ENCODE measurements around the gene DVL2.

DVL2 gene

GRCh38 chr17:7239091-7240027 lies 5.0 kb upstream of the DVL2 start, which contains the start of gene PHF23 (continued):
- TF ChIP-seq INSM2 (tag by site-specific recombination; IDR thresholded peaks at IDR 0.05) (no peak; the same call in 1 of the 2 replicates), ZNF292 (tag by site-specific recombination; IDR thresholded peaks at IDR 0.05; ENCODE audit: borderline replicate concordance, low read depth) (no peak), SALL2 (tag by site-specific recombination; IDR thresholded peaks at IDR 0.05; ENCODE audit: borderline replicate concordance) (no peak), ZNF132 (tag by site-specific recombination; IDR thresholded peaks at IDR 0.05; ENCODE audit: borderline replicate concordance) (no peak), ZNF521 (tag by site-specific recombination; IDR thresholded peaks at IDR 0.05) (no peak), ZNF426 (tag by site-specific recombination; IDR thresholded peaks at IDR 0.05) (no peak), ZNF239 (tag by site-specific recombination; IDR thresholded peaks at IDR 0.05) (no peak), HOXC10 (CRISPR knock-in tag; IDR thresholded peaks at IDR 0.05) (no peak), ZNF544 (tag by site-specific recombination; IDR thresholded peaks at IDR 0.05) (no peak), KLF16 (tag by site-specific recombination; IDR thresholded peaks at IDR 0.05) (0 out of 2 replicates have a peak, but pooled peaks have one; percentile 22), ZNF48 (tag by site-specific recombination; IDR thresholded peaks at IDR 0.05) (no peak), ZNF133 (tag by site-specific recombination; IDR thresholded peaks at IDR 0.05) (no peak), ZNF561 (tag by site-specific recombination; IDR thresholded peaks at IDR 0.05; ENCODE audit: borderline replicate concordance) (peak; percentile 90; the same call in 1 of the 2 replicates), ZNF518A (tag by site-specific recombination; conservative IDR thresholded peaks at IDR 0.05; ENCODE audit: low read depth) (0 out of 2 replicates have a peak, but pooled peaks have one; percentile 38), KLF1 (tag by site-specific recombination; IDR thresholded peaks at IDR 0.05) (no peak), ZNF416 (tag by site-specific recombination; IDR thresholded peaks at IDR 0.05) (no peak), ZNF362 (tag by site-specific recombination; IDR thresholded peaks at IDR 0.05) (no peak), ZNF501 (tag by site-specific recombination; IDR thresholded peaks at IDR 0.05) (peak; percentile 37; the same call in 1 of the 2 replicates), ZNF423 (tag by site-specific recombination; IDR thresholded peaks at IDR 0.05) (peak; percentile 50; the same call in 1 of the 2 replicates), ZNF341 (tag by site-specific recombination; IDR thresholded peaks at IDR 0.05; ENCODE audit: low read depth) (peak; percentile 99), ZEB2 (tag by site-specific recombination; IDR thresholded peaks at IDR 0.05) (peak; percentile 93), OVOL3 (tag by site-specific recombination; IDR thresholded peaks at IDR 0.05) (no peak), OSR2 (tag by site-specific recombination; IDR thresholded peaks at IDR 0.05) (no peak), KLF17 (tag by site-specific recombination; IDR thresholded peaks at IDR 0.05) (no peak), KLF10 (tag by site-specific recombination; IDR thresholded peaks at IDR 0.05) (no peak), ZBTB1 (tag by site-specific recombination; IDR thresholded peaks at IDR 0.05) (no peak), HIC1 (tag by site-specific recombination; IDR thresholded peaks at IDR 0.05) (no peak), ZNF433 (tag by site-specific recombination; IDR thresholded peaks at IDR 0.05; ENCODE audit: low read depth) (no peak), SP2 (tag by site-specific recombination; IDR thresholded peaks at IDR 0.05) (peak; percentile 92)

All from HEK293 (cell line).